Stromal cell of bone marrow (primary cell): ENCODE data around the gene SLC34A3.
A peak's percentile ranks its signal among the peaks of the same experiment; 100 is the strongest.

Experiments
- DNase-seq: peaks from one replicate; pipeline ENCODE4 v3.0.0-alpha.2; 2012; ENCODE audit warnings: low read depth

The SLC34A3 gene

DNA sequence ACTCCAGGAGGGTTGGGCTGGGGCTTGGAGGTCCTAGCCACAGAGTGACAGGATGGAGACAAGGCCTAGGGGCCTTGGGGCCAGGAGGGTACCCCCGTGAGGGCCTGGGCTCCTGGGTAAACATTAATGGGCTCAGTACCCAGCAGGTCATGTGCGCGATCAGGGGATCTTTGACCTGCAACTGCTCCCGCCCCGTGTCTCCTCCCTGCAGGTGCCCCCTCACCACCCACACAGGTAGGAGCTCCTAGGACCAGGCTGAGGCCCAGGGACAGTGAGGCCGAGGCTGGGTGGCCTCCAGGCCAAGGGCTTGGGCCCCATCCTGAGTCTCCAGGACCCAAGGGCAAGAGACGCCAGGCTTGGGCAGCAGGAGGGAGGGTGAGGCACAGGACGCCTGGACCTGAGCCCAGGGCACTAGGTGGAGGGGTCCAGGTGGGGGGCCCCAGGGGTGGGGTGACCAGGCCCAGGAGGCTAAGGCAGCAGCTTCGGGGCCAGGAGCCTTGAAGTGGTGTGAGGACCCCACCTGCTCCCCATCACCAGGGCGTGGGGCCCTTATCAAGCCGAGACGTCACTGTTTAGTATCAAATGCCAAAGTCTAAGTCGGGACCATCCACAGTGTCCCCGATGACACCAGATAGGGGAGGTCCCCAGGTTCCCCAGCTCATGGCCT is at the start of gene SLC34A3:
SLC34A3 (plus strand) TSS at position 197 of the 667 bp plus-strand sequence. CDS start 802 bp downstream, outside the sequence.
- DNase-seq = no peak

DNA sequence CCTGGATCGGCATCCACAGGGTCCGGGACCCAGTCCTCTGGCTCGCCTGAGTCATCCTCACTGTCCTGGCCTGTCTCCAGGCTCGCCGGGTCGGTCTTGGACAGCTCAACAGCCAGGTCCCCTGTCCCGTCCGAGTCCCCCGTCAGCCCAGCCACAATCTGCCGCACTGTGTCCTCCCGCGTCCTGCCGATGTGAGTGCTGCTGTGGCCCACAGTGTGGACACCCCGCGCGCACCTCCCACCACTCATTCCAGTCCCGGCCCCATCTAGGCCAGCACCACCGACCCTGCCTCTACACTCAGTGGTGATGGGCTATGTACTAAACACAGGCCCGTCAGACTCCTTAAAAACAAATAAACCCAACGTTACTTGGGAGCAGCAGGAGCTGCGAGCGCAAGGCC is 49.0 kb upstream of the SLC34A3 start:
- DNase-seq = no peak

GRCh38 chr9:137182836-137183235 is 47.9 kb upstream of the SLC34A3 start:
- DNase-seq = no peak

DNA sequence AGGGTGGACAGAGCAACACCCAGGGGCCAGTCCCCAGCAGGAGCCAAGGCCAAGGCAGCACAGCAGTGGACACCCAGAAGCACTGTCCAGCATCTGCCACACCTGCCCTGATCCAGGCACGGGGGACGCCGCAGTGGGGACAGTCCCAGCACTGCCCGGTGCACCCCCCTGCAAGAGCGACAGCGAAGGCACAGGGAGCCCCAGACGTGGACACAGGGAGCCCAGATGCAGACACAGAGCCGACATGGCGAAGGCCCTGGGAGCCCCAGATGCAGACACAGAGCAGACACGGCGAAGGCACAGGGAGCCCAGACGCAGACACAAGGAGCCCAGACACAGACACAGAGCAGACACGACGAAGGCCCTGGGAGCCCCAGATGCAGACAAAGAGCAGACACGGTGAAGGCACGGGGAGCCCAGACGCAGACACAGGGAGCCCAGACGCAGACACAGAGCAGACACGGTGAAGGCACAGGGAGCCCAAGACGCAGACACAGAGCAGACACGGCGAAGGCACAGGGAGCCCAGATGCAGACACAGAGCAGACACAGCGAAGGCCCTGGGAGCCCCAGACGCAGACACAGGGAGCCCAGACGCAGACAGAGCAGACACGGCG is 46.6 kb upstream of the SLC34A3 start:
- no peak for DNase-seq

DNA sequence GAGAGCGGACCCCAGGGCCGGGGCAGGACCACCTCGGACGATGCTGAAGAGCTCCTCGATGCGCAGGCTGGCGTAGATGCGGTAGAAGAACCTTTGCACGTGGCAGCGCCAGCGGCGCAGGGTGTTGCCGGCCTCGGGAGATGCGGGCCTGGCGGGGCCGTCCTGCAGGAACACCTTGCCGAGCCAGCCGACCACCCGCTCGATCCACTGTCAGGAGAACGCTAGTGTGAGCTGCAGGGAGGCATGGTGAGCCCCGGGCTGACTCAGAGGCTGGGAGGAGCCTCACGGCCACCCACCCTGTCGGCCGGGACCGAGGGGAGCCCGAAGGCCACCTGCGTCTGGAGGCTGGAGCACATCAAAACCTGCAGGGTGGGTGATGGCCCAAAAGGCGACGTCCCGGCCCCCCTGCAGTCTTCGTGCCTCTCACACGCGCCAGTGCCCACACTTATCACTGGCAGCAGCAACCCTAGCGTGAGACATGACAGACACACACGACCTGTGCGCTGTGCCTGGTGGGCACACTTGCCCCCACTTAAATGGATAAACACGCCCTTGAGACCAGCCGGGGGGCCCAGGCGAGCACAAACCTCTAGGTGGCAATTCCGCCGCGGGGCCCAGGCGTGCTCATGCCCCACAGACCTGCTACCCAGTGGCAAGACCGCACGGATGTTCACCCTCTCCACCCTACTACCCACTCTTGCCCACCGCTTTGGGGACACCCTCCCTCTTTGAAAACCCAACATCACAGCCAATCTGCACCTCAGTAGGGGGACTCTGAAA is 45.6 kb upstream of the SLC34A3 start:
- DNase-seq = no peak

DNA sequence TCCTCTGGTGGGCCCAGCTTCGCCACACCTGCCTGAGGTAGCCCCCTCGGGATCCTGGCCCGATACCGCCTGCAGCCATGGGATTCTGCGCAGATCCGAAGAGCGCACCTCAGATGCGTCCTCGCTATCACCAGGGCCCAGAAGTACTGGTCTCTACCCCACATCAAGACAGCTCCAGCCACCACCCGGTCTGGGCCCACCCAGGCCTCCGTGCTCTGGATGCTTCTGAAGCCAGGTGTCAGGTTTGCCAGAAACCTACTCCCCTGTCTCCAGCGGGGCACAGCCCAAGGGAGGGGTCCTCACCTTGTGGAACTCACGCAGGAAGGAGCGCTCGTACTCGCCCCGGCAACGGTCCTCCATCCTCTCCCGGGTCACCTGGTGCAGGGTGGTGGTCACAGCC is 44.8 kb upstream of the SLC34A3 start:
- DNase-seq = no peak

- DNase-seq = no peak
Measured at GRCh38 chr9:137186385-137186784, 44.3 kb upstream of the SLC34A3 start.

DNA sequence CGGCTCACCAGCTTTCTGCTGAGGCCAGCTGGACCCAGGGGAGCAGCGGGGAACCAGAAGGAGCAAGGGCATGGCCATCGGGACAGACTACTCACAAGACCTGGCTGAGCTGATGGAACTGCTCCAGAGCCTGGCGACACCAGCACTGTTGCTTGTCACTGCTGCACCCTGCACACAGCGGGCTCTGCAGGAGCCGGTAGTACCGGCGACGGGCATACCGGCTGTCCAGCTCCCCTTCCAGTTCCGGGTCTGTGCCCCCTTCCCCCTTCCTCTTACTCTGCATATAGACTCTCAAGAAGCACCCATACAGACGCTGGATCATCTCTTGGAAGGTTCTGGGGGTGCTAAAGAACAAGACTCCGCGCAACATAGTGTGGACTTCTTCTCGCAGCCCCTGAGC is 43.3 kb upstream of the SLC34A3 start:
- DNase-seq = no peak

- no peak for DNase-seq
Measured at GRCh38 chr9:137188086-137188489, 42.6 kb upstream of the SLC34A3 start.

GRCh38 chr9:137188490-137189296 is 42.0 kb upstream of the SLC34A3 start, which contains the start of the genes ANAPC2 and SSNA1:
TSS of gene ANAPC2 (minus strand) at chr9:137188560. CDS start at chr9:137188532, 28 bp downstream.
TSS of gene SSNA1 (plus strand) at chr9:137188676. CDS start at chr9:137188727, 51 bp downstream.
- peak; percentile 83 for DNase-seq

- no peak for DNase-seq
Measured at GRCh38 chr9:137189297-137190295, 41.1 kb upstream of the SLC34A3 start.

DNA sequence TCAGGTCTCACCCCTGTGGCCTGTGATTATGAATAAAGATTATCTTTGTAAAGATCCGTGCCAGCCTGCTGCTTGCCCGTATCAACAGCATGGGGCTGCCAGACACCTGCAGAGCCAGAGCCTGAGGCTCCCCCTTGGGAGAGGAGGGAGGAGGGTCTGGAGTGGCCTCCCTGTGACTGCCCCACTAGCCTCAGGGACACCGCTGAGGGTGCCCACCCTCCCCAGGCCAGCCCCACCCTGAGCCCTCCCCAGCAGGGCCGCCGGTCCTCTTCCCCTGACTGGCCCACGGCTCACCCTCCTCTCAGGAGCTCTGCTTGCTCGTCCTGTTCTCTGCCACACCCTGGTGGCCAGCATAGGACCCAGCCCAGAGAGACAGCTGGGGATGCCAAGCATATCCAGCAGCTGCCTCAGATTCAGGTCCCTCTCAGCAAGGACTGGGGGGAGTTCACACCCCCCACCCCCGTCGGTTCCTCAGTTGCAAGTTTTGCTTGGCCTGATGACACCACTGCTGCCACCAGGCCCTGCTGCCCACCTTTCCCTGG is 40.3 kb upstream of the SLC34A3 start:
- DNase-seq = no peak

- no peak for DNase-seq
Measured at GRCh38 chr9:137191245-137191644, 39.5 kb upstream of the SLC34A3 start.

DNA sequence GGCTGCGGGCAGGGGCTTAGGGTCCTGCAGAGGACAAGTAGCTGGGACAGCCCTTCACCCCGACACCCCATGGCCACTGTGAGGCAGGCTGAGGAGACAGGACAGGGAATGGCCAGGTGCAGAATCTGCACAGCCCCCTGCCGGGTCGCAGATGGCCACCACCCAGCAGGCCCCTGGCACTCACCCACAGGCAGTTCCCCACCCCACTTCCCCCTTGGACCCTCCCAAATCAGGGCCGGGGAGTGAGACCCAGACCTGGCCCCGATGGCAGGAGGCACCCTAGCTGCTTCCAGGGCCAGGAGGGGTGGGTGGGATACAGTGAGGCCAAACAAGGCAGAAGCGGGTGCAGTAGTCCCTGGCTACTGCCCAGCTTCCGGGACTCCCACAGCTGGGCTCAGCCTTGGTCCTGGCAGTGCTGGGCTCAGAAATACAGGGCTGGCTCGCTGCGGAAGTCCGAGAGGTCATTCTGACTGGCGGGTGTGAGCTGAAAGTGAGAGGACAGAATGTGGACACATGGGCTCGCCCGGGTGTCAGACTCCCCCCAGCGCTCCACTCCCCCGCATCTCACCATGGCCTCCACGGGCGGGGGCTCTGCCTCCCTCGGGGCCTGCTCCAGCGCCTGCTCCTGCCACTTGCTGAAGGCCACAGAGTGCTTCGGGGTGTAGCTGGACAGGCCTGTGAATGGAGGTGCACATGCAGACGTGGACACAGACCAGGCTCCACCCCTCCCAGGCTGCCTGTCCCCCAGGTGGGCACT is 38.8 kb upstream of the SLC34A3 start:
- no peak for DNase-seq

GRCh38 chr9:137192448-137192780 is 38.3 kb upstream of the SLC34A3 start:
- DNase-seq = no peak

DNA sequence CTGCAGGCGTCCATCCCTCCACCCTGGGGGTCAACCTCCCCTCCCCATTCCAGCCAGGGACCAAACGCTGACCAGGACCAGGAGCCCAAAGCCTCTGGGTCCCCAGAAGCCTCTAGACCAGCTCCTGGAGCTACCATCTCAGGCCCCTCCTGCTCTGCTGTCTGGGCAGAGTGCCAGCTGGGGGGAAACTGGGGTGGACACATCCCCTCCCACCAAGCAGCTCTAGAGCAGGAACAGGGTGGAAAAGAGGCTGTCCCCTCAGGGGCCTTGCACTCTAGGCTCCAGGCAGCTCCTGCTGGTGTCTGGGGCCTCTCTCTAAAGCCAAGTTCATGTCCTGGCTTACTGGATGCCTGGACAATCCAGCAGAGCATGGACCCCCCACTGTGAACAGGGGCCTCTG is 37.8 kb upstream of the SLC34A3 start:
- DNase-seq = no peak

DNA sequence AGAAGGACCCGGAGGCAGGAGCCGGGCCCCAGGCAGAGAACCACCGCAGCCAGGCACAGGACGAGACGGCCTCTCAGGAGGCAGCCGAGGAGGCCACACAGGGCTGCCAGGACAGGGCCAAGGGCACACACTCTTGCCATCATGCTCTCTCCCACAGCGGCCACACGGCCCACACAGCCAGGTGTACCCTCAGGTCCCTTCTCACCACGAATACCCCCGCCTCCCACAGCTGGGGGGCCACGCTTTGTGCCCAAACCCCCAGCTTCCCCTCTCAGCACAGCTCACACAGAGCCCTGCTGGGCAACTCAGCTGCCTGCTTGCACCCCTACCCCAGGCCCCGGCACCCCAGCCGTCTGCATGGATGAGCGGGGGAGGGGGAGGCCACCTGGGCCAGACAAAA is 36.9 kb upstream of the SLC34A3 start:
- no peak for DNase-seq

- no peak for DNase-seq
Measured at GRCh38 chr9:137194388-137194787, 36.3 kb upstream of the SLC34A3 start.

- DNase-seq = no peak
Measured at GRCh38 chr9:137194909-137195308, 35.8 kb upstream of the SLC34A3 start.
